GM18907 (cell line): ENCODE results near the gene ADSL.

Source experiments
- ATAC-seq: cut with Tn5 transposase; IDR thresholded peaks from one replicate; pipeline ENCODE4 v1.9.1; 2021; ENCODE audit warnings: mild to moderate bottlenecking, moderate library complexity; ENCODE audit not compliant: unreplicated experiment

ADSL gene

DNA sequence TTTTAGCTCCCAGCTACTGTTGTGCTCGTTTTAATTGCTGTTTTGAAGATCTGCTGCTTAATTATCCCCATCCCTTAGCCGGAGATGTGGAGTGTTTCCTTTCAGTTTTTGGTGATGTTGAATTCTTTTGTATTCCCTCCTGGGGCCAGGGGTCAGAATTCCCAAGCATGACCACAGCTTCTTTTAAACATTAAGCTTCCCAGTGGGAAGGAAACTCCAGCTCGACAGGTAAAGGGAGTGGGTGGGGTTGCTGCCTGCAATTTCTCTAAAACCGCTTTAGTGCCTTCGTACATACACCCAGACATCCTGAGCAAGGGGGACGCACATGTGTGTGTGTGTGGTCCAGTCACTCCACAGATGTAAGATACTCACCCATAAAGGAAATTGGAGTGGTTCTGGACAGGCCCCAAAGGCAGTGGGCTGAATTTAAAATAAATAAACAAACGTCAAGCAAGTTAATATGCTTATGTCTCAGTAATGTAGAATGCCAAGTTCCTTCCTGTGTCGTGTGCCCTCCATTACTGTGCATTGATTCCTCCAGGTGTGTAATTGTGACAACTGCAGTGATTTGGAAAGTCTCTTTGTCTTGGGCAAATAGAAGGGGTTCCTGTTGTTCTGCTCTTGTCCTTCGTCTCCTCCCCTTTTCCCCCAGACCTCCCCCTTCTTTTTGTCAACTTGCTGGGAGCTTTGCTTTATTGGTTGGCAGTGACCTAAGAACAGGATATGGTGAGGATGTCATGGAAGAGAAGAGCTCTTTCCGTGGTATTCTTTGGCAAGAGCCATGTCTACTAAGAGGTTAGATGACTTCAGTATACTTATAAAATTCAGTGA, 19.2 kb upstream of the ADSL start:
- ATAC-seq = no peak

DNA sequence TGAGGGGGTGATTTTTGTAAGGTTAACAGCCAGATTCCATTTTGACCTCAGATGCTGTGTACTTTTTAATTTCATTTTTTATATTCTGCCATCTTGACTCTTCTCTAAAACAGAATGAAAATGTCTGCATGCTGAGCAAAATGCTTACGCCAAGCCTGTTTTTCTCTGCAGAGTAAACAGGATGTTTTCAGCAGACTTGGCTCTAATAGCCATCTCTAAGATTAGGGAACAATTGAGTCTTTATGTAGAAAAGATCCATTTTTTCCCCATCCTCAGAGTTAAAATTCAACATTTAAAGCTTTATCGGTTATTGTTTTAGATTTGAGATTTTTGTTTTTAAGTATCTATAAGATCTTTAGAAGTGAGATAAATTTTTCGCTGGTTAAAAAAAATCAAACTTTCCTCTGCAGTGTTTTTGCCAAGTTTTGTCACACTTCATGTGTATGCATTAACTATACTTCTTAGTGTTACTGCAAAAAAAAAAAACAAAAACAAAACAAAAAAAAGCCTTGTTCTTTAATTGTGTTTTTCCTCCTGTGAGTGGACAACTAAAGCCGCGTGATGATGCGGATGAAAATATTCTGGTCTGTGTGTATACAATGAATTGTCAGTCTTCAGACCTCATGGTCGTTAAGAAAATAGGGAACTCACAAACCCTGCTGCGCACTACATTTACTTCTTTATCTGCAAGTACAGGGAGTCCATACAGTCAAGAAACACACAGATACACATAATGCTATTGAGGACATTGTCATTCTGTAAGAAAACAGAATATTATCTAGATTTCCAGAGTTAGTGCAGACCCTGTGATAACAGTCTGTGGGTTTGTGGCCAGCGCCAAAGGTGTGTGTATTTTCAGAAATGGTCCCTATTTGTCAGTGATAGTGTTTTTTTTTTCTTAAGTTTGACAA, 17.5 kb upstream of the ADSL start:
- ATAC-seq = no peak

GRCh38 chr22:40329466-40329865, 16.8 kb upstream of the ADSL start:
- ATAC-seq = no peak

DNA sequence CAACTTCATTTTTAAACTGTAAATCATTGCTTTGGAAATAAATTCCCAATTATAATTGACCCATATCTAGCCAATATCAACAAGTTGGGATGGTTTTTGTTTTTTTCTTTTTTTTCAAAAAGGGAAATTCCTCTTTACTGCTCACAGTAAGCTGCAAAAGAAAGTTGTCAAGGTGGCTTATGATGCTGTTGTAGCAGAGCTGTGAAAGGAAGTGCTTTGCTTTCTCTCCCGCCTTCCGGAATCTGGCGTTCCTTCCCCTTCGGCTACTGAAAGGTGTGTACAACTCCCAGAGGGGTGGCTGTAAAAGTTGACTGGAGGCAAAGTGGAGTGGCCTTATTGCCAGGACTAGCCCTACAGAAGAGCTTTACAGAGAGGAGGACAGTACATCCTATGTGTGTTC, 16.2 kb upstream of the ADSL start:
- no peak for ATAC-seq

DNA sequence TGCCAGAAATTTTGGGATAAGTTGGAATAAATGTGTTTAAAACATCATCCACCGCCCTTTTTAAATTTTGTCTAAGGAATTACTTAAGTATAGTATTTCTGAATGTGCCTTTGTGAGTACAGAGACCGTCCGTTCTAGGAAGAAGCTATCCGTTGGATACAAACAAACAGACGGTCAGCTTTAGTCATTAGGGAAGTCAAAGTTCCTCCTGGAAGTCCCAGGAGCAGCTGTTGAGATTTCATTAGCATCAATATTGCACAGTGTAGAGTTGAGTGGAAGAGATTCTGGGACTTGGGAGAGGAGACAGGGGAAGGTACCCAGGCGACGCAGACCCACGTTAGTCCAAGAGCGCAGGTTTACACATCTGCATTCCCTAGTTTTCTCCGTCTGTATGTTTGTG, 15.7 kb upstream of the ADSL start:
- no peak for ATAC-seq

DNA sequence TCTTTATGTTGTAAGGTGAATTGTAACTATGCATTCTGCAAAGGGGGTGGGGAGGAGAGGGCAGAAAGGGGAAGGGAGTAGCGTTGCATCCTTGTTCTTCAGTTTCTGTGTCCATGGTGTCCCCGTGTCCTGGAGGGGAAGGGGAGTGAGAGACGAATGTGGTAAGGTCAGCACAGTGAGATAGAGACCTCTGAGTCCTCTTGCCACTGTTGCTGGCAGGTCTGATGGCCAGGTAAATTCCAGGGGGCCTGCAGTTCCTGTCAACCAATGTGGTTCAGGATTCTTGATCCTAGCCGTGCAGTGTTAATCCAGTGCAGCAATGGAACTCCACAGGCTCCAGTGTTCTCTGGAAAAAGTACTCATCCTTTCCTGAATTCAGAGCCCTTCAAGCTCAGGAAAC, 14.6 kb upstream of the ADSL start:
- ATAC-seq = no peak

DNA sequence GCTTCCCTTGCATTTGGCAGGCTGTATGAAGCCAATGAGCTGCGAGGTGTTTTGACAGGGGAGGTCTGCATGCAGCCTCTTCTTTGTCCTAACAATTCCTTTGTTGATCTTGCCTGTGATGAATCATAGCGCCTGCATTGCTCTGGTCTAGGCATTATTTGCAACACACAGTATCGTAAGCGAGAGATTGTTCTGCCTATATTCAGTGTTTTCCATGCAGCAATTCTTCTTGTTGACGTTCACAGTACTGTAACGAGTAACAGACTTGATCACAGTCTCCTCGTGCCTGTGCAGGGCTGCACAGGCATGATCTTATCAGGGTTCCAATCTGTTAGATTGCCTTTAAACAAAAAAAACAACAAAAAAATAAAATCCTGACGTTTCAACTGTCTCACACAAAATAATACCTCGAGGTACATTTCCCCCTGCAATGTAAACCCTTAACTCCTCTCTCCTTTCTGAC, 13.9 kb upstream of the ADSL start:
- no peak for ATAC-seq

GRCh38 chr22:40334060-40334459, 12.2 kb upstream of the ADSL start:
- no peak for ATAC-seq

GRCh38 chr22:40334899-40335298, 11.4 kb upstream of the ADSL start:
- ATAC-seq = no peak

DNA sequence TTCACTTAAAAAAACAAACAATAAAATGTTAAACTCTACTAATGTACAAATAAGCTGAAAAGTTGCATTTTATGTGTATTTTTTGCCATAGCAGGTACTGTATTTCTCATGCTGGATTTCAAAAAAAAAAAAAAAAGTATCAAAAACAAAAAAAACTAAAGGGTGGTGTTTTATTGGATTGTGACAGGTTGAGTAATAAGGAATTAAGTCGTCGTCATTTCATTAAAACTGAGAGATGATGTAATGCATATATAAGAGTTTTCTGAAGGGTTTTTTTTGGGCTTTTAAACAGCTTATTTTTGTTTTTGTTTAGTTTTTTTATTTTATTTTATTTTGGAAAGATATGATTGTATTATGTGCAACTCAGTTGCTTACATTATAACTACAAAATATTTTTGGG, 10.9 kb upstream of the ADSL start:
- no peak for ATAC-seq

GRCh38 chr22:40340044-40340443, 6.3 kb upstream of the ADSL start:
- ATAC-seq = no peak

- ATAC-seq = no peak
These were observed 4.7 kb upstream of the ADSL start for GRCh38 chr22:40341604-40342003.

DNA sequence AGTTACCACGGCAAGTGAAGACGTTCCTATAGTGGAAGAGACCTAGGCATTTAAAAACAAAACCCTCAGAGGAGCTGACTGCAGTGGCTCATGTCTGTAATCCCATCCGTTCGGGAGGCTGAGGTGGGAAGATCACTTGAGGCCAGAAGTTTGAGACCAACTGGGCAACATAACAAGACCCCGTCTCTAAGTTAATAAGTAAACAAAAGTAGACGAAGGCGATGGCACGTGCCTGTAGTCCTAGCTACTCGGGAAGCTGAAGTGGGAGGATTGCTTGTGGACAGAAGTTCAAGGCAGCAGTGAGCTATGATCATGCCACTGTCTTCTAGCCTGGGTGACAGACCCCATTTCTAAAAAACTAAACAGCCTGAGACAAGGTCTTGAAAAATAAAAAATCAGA, 3.8 kb upstream of the ADSL start:
- ATAC-seq = no peak

DNA sequence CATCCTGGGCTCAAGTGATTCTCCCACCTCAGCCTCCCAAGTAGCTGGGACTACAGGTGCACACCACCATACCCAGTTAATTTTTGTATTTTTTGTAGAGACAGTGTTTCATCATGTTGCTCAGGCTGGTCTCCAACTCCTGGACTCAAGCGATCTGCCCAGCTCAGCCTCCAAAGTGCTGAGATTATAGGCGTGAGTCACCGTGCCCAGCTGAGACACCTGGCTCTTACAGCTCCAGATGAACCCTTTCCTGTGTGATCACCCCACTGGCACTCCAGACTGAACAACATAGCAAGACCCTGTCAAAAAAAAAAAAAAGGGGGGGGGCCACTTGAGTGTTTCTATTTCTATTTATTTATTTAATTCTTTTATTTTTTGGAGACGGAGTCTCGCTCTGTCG, 1.0 kb upstream of the ADSL start:
- no peak for ATAC-seq

GRCh38 chr22:40345815-40346184, 500 bp upstream of the ADSL start:
- peak; percentile 16 for ATAC-seq

- no peak for ATAC-seq
These were observed 1.0 kb downstream of the ADSL start for GRCh38 chr22:40347300-40347699.

- ATAC-seq = no peak
These were observed 1.8 kb downstream of the ADSL start for GRCh38 chr22:40348025-40348658.

DNA sequence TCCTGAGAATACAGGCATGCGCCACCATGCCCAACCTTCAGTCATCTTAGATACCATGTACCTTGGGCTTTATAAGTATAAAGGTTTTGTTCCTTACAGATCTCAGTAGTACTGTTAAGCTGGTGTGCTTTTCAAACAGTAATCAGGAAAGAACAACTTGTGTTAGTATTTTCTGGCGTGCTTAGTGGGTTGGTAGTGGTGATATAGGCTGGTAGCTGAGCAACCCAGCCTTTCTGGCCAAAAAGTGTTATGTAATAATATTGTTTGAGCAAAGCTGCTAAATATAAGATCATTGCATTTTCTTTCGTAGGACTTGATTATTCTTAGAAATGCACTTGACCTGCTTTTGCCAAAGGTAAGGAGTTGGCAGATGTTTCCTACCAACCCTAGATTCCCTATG, 6.5 kb downstream of the ADSL start:
- no peak for ATAC-seq

DNA sequence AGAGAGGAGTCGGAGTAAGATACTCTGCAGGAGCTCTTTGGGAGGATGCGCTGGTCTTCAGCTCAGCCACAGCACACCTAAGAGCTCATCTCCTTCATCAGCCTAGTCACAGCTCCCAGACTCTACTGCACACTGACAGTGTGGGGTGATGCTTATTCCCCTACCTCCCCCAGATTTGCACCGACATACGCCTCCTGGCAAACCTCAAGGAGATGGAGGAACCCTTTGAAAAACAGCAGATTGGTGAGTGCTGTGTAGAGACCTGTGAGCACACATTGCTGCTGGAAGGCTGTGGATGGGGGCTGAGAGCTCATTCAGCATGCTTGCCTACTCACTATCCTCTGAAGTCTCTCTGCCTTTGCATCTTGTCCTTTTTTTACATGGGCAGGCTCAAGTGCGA, 14.8 kb downstream of the ADSL start:
- ATAC-seq = no peak

GRCh38 chr22:40363059-40363458, 16.8 kb downstream of the ADSL start:
- no peak for ATAC-seq

DNA sequence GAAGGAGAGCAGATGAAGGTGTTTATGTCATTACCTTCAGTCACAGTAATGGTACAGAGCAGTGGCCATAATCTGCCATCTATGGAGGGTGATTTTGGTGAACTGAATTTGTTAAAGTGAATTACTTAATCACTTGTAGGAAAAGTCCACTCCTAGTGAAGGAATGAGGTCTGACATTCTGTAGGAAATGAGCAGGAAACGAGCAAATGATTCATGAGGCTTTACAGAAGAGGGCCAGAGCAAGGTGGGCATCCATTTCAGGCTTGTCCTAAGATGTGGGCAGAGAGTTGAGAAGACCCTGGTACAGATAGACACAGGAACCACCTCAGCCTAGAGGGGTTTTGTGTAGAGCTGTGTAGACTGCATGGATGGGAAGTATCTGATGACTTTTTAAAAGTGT, 18.1 kb downstream of the ADSL start:
- ATAC-seq = no peak

DNA sequence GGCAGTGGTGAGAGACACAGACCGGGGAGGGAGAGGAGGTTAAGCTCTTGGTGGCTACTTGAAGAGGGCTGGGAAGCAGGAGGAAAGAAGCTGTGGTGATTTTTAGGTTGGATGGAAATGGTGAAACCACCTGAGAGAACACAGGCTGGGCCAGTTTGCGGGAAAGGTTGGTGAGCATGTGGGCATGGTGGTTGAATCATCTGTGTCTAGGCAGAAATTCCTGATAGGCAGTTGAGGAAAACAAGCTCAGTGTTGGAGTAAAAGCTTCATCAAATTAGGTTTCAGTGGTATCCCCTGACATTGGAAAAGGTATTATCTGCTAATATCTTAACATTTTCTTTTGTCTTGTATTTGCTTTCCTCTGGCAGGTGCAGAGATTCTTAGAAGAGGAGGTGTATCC, 19.8 kb downstream of the ADSL start:
- ATAC-seq = no peak
